Measurements from ENCODE around the gene WDFY2. TPM values are rescaled to one million over a fixed set of nuclear protein-coding genes. Genes with fewer than 3 reads are reported as not detected.

WDFY2 gene
- total RNA-seq, 2 donors from 2014 or later = 2.7 to 3.3 TPM

DNA sequence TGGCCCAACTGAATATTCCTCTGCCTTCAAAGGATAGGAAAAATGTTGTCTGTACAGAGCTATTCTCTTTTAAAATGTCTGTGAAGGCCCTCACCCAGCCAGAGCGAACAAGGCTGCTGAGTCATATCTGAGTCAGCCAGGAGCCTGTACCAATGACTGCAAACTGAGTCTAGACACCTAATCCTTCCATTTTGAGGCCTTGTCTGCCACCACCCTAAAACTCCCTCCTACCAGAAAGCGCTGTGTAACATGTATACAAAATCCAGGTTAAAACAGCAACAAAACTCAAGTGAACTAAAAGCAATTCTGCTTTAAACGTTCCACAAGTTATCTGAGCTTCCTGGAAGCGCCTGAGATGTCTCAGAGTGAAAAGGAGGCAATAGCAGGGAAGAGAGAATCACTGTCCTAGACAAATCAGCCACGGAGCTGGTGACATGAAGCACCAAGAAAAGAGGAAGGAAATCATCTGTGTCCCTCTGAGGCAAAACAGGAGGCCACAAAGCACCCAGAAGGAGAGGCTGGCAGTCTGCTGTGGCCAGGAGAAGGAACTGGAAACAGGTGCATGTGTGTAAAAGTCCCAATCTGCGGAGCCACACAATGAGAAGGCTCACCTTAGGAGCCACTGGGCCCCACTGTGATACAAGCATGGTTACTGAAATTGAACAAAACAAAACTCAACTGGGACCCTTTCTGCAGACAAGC is 209.5 kb downstream of the WDFY2 start:
- Histone ChIP-seq H3K9ac (ENCODE audit: low read depth in 2 of 2, low read length in 2 of 2) (no peak overlapping the region), H3K4me3 (no peak overlapping the region), H3K9me3 (no peaks in the 10 kb centered on the region), H3K27ac (no peak overlapping the region), H3K27me3 (no peaks in the 10 kb centered on the region), H3K4me1 (no peaks in the 10 kb centered on the region), H3K36me3 (no peaks in the 10 kb centered on the region)
- intact Hi-C loops (cut with DNase I) = loop anchor here (10.0 kb wide), 1 partner anchor 669 kb away; no protein-coding TSS in a partner anchor
- no peak for DNase-seq
- TF ChIP-seq, protein P1, sequence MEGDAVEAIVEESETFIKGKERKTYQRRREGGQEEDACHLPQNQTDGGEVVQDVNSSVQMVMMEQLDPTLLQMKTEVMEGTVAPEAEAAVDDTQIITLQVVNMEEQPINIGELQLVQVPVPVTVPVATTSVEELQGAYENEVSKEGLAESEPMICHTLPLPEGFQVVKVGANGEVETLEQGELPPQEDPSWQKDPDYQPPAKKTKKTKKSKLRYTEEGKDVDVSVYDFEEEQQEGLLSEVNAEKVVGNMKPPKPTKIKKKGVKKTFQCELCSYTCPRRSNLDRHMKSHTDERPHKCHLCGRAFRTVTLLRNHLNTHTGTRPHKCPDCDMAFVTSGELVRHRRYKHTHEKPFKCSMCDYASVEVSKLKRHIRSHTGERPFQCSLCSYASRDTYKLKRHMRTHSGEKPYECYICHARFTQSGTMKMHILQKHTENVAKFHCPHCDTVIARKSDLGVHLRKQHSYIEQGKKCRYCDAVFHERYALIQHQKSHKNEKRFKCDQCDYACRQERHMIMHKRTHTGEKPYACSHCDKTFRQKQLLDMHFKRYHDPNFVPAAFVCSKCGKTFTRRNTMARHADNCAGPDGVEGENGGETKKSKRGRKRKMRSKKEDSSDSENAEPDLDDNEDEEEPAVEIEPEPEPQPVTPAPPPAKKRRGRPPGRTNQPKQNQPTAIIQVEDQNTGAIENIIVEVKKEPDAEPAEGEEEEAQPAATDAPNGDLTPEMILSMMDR (IDR thresholded peaks at IDR 0.05) = no peak

DNA sequence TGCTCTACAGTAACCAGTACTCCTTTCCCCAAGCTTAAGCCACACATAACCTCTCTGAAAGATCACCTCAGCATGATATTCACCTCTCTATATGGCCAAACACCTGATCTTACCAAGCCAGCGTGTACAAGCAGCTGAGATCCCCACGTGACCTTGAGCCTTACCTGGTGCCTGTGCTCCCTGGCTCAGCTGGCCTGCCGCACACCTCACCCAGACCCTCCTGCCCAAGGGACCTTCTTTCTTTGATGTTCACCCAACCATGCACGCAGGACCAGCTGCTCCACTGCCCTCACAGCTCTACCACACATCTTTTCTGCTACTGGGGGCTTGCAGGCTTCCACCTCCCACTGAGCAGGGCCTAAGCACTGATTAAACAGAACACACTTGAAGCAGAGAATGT is 210.7 kb downstream of the WDFY2 start:
- Histone ChIP-seq H3K9me3 (no peaks in the 10 kb centered on the region), H3K4me3 (no peak overlapping the region), H3K36me3 (no peaks in the 10 kb centered on the region), H3K9ac (ENCODE audit: low read depth in 2 of 2, low read length in 2 of 2) (no peak overlapping the region), H3K4me1 (no peaks in the 10 kb centered on the region), H3K27ac (no peak overlapping the region), H3K27me3 (no peaks in the 10 kb centered on the region)
- TF ChIP-seq, protein P1 (IDR thresholded peaks at IDR 0.05) = no peak
- DNase-seq = no peak
- intact Hi-C loops (cut with DNase I) = loop anchor here (5.0 to 10.0 kb wide), 2 partner anchors 358 to 670 kb away; no protein-coding TSS in a partner anchor

DNA sequence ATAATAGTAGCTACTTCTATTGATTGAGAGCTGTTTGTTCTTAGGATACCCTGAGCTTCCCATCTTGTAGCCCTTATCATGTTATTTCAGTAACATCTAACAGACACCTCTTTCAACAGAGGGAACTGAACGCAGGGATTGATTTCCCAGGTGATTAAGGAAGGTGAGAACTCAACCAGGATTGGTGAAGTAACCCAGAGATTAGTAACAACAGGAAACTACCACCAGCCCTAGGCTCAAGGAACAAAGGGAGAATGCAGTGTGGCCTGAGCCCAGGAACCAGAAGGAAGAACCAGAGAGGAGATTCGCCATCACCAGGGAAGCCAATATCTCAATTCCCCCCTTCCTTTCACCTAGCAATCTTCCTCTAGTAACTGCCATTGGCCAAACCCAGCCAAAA is 211.2 kb downstream of the WDFY2 start:
- Histone ChIP-seq H3K9me3 (no peaks in the 10 kb centered on the region), H3K4me3 (no peak overlapping the region), H3K36me3 (no peaks in the 10 kb centered on the region), H3K4me1 (no peaks in the 10 kb centered on the region), H3K27ac (no peak overlapping the region), H3K9ac (ENCODE audit: low read depth in 2 of 2, low read length in 2 of 2) (no peak overlapping the region), H3K27me3 (no peaks in the 10 kb centered on the region)
- intact Hi-C loops (cut with DNase I) = loop anchor here (5.0 to 10.0 kb wide), 2 partner anchors 358 to 671 kb away; no protein-coding TSS in a partner anchor
- TF ChIP-seq, protein P1 (IDR thresholded peaks at IDR 0.05) = no peak
- DNase-seq = no peak

- H3K27ac ChIP-seq = no peak overlapping the region
- DNase-seq = no peak
- H3K27me3 ChIP-seq = no peaks in the 10 kb centered on the region
- no peaks in the 10 kb centered on the region for H3K4me1 ChIP-seq
- H3K4me3 ChIP-seq = no peak overlapping the region
- TF ChIP-seq, protein P1 (IDR thresholded peaks at IDR 0.05) = no peak
- no peak overlapping the region for H3K9ac ChIP-seq (ENCODE audit: low read depth in 2 of 2, low read length in 2 of 2)
- intact Hi-C loops (cut with DNase I) = loop anchor here (5.0 to 10.0 kb wide), 2 partner anchors 359 to 672 kb away; no protein-coding TSS in a partner anchor
- H3K36me3 ChIP-seq = no peaks in the 10 kb centered on the region
- no peaks in the 10 kb centered on the region for H3K9me3 ChIP-seq
These were observed 212.3 kb downstream of the WDFY2 start for GRCh38 chr13:51796546-51796945.

GRCh38 chr13:51797664-51798488 is 213.6 kb downstream of the WDFY2 start:
- TF ChIP-seq, protein P1 (IDR thresholded peaks at IDR 0.05) = peak; percentile 43
- H3K36me3 ChIP-seq = no peaks in the 10 kb centered on the region
- no peaks in the 10 kb centered on the region for H3K9me3 ChIP-seq
- H3K9ac ChIP-seq (ENCODE audit: low read depth in 2 of 2, low read length in 2 of 2) = no peak overlapping the region
- intact Hi-C loops (cut with DNase I) = loop anchor here (5.0 to 10.0 kb wide), 2 partner anchors 361 to 673 kb away; no protein-coding TSS in a partner anchor
- no peak overlapping the region for H3K4me3 ChIP-seq
- no peak overlapping the region for H3K27ac ChIP-seq
- peak; percentile 42 for DNase-seq
- no peaks in the 10 kb centered on the region for H3K27me3 ChIP-seq
- peaks cover 7% of the 10 kb centered on the region for H3K4me1 ChIP-seq
